ENCODE results near the gene PROSER2. TPM values are rescaled to one million over a fixed set of nuclear protein-coding genes. Genes with fewer than 3 reads are reported as not detected.
"Not testable (repeated sequence)": the region's sequence is repeated elsewhere in the genome, so short reads cannot be mapped to it uniquely, and the experiment has no call there.

Gene PROSER2
- polyA plus RNA-seq, 1 donor (not counting 4 experiments of a cell fraction or from before 2014, with no cell fraction given), result 10.2 TPM

DNA sequence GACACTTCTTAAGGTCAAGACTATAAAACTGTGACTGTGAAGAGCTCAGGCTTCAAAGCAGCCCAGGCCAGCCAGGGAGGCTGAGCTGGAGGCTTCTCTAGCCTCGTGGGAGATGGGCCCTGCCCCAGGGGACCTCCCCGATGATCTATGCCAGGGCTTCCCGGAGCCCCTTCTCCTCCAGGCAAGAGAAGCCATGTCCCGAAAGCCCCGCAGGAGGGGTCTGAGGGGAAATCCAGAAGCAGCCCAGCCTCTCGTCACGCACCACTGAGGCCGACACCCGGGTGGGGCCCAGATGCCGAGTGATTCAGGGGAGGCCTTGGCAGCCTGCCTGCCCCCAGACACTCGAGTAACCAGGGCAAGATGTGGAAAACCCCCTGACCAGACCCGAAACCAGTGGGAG is 63.7 kb downstream of the PROSER2 start:
- no peak for DNase-seq (ENCODE audit: low read depth, low spot score)
- dilution Hi-C loops (cut with MboI; ENCODE audit: extremely low pct_ligation_motif_present, low sequenced_read_pairs), result no loop called here
- no peak for FAIRE-seq
- Histone ChIP-seq H3K4me1 (ENCODE audit: control insufficient read depth, extremely low read depth, insufficient read depth, low read length) (peaks cover 48% of the 10 kb centered on the region), H3K4me3 (ENCODE audit: control insufficient read depth in 2 of 3, extremely low read depth in 1 of 3, insufficient read depth in 2 of 3, low read depth in 1 of 3, low read length in 3 of 3) (no peak overlapping the region), H4K20me1 (ENCODE audit: control insufficient read depth, extremely low read depth, insufficient read depth, low read length) (no peaks in the 10 kb centered on the region), H3K36me3 (ENCODE audit: control insufficient read depth in 2 of 2, extremely low read depth in 1 of 2, insufficient read depth in 2 of 2, low read length in 2 of 2) (no peaks in the 10 kb centered on the region), H3K4me2 (ENCODE audit: control insufficient read depth, extremely low read depth, insufficient read depth, low read depth, low read length) (no peak overlapping the region), H3K27me3 (ENCODE audit: control insufficient read depth, extremely low read depth, insufficient read depth, low read length) (no peaks in the 10 kb centered on the region), H3K9me1 (ENCODE audit: control insufficient read depth, extremely low read depth, insufficient read depth, low read length) (no peaks in the 10 kb centered on the region), H3K79me2 (ENCODE audit: control insufficient read depth, insufficient read depth, low read length) (no peaks in the 10 kb centered on the region), H3K9ac (ENCODE audit: control insufficient read depth, extremely low read depth, insufficient read depth, low read length) (peak overlapping the region; percentile 44), H2AFZ (ENCODE audit: control insufficient read depth, low read length) (peak overlapping the region; percentile 56), H3K9me3 (ENCODE audit: control insufficient read depth, low read depth, low read length) (no peaks in the 10 kb centered on the region), H3K27ac (ENCODE audit: control insufficient read depth, insufficient read depth, low read length) (peak overlapping the region; percentile 19)
- no peak for TF ChIP-seq EZH2 (IDR thresholded peaks at IDR 0.05; ENCODE audit: low read length)
- TF ChIP-seq, protein P1, sequence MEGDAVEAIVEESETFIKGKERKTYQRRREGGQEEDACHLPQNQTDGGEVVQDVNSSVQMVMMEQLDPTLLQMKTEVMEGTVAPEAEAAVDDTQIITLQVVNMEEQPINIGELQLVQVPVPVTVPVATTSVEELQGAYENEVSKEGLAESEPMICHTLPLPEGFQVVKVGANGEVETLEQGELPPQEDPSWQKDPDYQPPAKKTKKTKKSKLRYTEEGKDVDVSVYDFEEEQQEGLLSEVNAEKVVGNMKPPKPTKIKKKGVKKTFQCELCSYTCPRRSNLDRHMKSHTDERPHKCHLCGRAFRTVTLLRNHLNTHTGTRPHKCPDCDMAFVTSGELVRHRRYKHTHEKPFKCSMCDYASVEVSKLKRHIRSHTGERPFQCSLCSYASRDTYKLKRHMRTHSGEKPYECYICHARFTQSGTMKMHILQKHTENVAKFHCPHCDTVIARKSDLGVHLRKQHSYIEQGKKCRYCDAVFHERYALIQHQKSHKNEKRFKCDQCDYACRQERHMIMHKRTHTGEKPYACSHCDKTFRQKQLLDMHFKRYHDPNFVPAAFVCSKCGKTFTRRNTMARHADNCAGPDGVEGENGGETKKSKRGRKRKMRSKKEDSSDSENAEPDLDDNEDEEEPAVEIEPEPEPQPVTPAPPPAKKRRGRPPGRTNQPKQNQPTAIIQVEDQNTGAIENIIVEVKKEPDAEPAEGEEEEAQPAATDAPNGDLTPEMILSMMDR (optimal IDR thresholded peaks at IDR 0.05 in 1 of 3, IDR thresholded peaks at IDR 0.05 in 1 of 3, conservative IDR thresholded peaks at IDR 0.05 in 1 of 3; ENCODE audit: extremely low read depth in 1 of 3, insufficient read depth in 2 of 3, low read length in 3 of 3), result no peak

DNA sequence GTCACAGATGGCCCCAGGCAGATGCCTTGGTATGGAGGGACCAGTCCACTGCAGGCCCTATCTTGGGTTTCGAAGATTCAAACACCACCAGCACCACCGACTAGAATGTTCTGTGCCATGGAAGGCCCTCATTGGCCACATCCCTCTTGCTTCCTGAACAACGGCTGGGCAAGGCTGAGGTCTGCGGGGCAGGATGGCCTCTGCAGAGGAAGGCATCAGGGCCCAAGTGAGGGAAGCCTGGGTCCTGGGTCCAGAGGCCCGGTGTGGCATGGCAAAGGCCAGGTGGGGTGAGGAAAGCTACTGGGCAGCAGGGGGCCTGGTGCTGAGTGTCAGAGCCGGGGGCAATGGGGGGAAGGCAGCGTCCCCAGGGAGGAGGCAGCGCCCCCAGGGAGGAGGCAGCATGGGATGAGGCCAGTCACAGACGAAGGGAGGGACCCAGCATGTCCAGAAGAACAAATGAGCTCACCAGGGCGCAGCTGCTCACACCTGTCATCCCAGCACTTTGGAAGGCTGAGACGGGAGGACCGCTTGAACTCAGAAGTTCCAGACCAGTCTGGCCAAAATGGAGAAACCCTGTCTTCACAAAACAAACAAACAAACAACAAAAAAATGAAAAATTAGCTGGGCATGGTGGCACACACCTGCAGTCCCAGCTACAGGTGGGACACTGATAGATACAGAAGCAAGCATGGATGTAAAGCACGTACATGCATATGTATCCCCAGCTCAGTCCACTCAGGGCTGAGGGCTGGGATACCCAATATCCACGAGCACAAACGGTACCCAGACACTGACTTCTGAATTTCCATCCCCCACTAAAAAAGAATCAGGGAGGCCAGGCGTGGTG is 64.4 kb downstream of the PROSER2 start:
- no peak overlapping the region for H2AFZ ChIP-seq (ENCODE audit: control insufficient read depth, low read length)
- no peak overlapping the region for H3K4me2 ChIP-seq (ENCODE audit: control insufficient read depth, extremely low read depth, insufficient read depth, low read depth, low read length)
- no peaks in the 10 kb centered on the region for H3K27me3 ChIP-seq (ENCODE audit: control insufficient read depth, extremely low read depth, insufficient read depth, low read length)
- peak overlapping the region; percentile 19 for H3K27ac ChIP-seq (ENCODE audit: control insufficient read depth, insufficient read depth, low read length)
- H4K20me1 ChIP-seq (ENCODE audit: control insufficient read depth, extremely low read depth, insufficient read depth, low read length), result no peaks in the 10 kb centered on the region
- FAIRE-seq, result no peak
- no peaks in the 10 kb centered on the region for H3K79me2 ChIP-seq (ENCODE audit: control insufficient read depth, insufficient read depth, low read length)
- H3K4me1 ChIP-seq (ENCODE audit: control insufficient read depth, extremely low read depth, insufficient read depth, low read length), result peaks cover 41% of the 10 kb centered on the region
- no peak overlapping the region for H3K9ac ChIP-seq (ENCODE audit: control insufficient read depth, extremely low read depth, insufficient read depth, low read length)
- TF ChIP-seq EZH2 (IDR thresholded peaks at IDR 0.05; ENCODE audit: low read length), result no peak
- TF ChIP-seq, protein P1 (optimal IDR thresholded peaks at IDR 0.05 in 1 of 3, IDR thresholded peaks at IDR 0.05 in 1 of 3, conservative IDR thresholded peaks at IDR 0.05 in 1 of 3; ENCODE audit: extremely low read depth in 1 of 3, insufficient read depth in 2 of 3, low read length in 3 of 3), result no peak
- H3K36me3 ChIP-seq (ENCODE audit: control insufficient read depth in 2 of 2, extremely low read depth in 1 of 2, insufficient read depth in 2 of 2, low read length in 2 of 2), result no peaks in the 10 kb centered on the region
- dilution Hi-C loops (cut with MboI; ENCODE audit: extremely low pct_ligation_motif_present, low sequenced_read_pairs), result no loop called here
- no peaks in the 10 kb centered on the region for H3K9me1 ChIP-seq (ENCODE audit: control insufficient read depth, extremely low read depth, insufficient read depth, low read length)
- no peaks in the 10 kb centered on the region for H3K9me3 ChIP-seq (ENCODE audit: control insufficient read depth, low read depth, low read length)
- H3K4me3 ChIP-seq (ENCODE audit: control insufficient read depth in 2 of 3, extremely low read depth in 1 of 3, insufficient read depth in 2 of 3, low read depth in 1 of 3, low read length in 3 of 3), result no peak overlapping the region
- DNase-seq (ENCODE audit: low read depth, low spot score), result no peak

DNA sequence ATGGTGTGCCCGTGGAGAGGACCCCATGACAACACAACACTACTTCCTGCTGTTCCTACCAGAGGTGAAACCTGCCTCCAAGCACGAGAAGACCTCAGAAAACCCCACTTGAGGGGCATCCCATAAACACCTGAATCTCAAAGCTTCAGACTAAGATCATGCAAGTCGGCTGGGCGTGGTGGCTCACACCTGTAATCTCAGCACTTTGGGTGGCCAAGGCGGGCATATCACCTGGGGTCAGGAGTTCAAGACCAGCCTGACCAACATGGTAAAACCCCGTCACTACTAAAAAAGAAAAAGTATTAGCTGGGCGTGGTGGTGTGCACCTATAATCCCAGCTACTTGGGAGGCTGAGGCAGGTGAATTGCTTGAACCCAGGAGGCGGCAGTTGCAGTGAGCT is 66.1 kb downstream of the PROSER2 start:
- H2AFZ ChIP-seq (ENCODE audit: control insufficient read depth, low read length); DNase-seq (ENCODE audit: low read depth, low spot score); H3K79me2 ChIP-seq (ENCODE audit: control insufficient read depth, insufficient read depth, low read length); H3K4me3 ChIP-seq (ENCODE audit: control insufficient read depth in 2 of 3, extremely low read depth in 1 of 3, insufficient read depth in 2 of 3, low read depth in 1 of 3, low read length in 3 of 3); H3K9me3 ChIP-seq (ENCODE audit: control insufficient read depth, low read depth, low read length); H4K20me1 ChIP-seq (ENCODE audit: control insufficient read depth, extremely low read depth, insufficient read depth, low read length); dilution Hi-C loops (cut with MboI; ENCODE audit: extremely low pct_ligation_motif_present, low sequenced_read_pairs); H3K27ac ChIP-seq (ENCODE audit: control insufficient read depth, insufficient read depth, low read length); H3K27me3 ChIP-seq (ENCODE audit: control insufficient read depth, extremely low read depth, insufficient read depth, low read length); H3K9me1 ChIP-seq (ENCODE audit: control insufficient read depth, extremely low read depth, insufficient read depth, low read length); FAIRE-seq; H3K36me3 ChIP-seq (ENCODE audit: control insufficient read depth in 2 of 2, extremely low read depth in 1 of 2, insufficient read depth in 2 of 2, low read length in 2 of 2); H3K4me2 ChIP-seq (ENCODE audit: control insufficient read depth, extremely low read depth, insufficient read depth, low read depth, low read length); H3K9ac ChIP-seq (ENCODE audit: control insufficient read depth, extremely low read depth, insufficient read depth, low read length): not testable (repeated sequence)
- H3K4me1 ChIP-seq (ENCODE audit: control insufficient read depth, extremely low read depth, insufficient read depth, low read length), result peaks cover 25% of the 10 kb centered on the region
